Measurements from ENCODE around the gene INPP5B.
"Not testable (repeated sequence)": the region's sequence is repeated elsewhere in the genome, so short reads cannot be mapped to it uniquely, and the experiment has no call there.

INPP5B gene

DNA sequence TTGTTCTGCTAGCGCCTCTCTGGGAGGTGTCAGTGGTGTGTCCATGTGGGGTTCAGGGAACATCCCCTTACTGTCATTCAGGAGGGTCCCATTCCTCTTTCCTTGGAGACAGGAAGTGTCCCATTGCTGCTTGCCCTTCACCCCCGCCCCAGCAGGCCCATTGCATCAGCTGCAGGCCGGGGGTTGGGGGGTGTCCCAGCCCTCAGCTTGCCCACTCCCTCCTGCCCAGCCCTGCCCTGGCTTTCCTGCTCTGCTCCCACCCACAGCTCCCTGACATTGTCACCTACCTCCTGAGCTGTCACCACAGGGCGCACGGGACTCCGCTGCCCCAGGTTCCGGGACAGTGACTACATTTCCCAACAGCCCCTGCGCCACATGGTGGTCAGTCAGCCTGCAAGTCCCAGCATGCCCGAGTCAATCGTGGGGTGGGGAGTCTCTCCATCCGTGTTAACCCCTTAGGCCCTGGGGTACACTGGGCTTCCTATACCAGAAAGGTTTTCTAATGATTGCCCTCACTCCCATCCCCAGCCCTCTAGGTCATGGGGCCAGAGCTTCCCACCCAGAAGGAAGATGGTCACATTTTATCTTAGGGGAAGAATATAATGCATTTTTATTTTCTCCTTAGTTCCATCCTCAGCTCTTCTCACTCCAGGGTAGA is at the start of gene INPP5B:
Gene INPP5B (minus strand): TSS at position 351 of the 658 bp plus-strand sequence. CDS start 745 bp downstream, outside the sequence.
- DNase-seq (ENCODE audit: low read depth in 2 of 2) = peak; percentile 63 to 69

DNA sequence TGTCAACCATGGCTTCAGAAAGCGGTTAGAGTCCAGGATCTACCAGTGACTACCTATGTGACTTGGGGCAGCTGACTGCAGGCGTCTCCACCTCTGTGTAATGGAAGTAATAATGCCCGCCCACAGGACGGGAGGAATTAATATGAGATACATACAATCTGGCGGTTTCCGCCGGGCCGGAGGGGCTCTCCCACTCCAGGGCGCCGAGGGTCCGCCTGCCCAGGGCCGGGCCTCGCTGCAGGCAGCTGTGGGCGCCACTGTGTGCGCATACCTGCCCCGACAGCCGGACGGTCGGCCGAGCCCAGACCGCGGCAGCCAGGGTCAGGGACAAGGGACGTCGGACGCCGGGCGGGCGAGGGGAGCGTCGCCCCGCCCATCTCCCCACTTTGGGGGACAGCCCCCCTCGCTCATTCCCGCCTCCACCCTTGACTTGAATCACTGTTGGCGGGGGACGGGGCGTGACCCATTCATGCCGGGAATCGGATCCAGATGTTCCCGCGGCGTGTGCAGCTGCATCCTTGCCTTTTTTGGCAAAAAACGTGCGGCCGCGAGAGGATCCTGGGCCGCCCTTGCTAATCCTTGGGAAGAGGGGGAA is 49.0 kb upstream of the INPP5B start:
- no peak for DNase-seq (ENCODE audit: low read depth in 2 of 2)

DNA sequence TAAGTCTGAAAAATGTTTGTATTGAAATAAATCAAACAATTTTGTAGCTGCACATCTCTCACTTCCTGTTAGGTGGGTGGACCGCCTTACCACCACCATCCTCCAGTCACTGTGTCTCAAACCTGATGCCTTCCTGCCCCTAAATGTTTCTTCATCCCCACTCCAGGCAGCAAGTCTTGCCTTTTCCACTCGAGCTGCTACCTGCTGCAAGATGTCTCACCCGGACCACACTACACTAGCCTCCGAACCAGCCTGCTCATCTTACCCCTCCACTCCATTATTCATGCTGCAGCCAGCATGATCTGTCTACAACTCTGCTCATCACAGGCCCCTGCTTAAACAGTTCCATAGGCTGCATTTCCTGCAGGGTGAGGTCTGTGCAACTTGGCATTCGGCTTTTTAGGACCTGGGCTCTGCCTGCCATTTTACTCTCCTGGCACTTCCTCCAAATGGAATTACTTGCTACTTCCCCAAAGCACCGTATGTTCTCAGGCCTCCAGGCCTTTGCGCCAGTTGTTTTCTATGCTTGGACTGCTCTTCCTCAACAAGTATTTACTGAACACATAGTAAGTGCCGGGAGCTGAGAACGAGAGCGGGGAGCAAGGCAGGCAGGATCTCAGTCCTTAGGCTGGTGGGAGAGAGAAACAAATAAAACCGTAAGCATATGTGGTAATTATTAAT is 48.2 kb upstream of the INPP5B start:
- DNase-seq (ENCODE audit: low read depth in 2 of 2) = no peak

DNA sequence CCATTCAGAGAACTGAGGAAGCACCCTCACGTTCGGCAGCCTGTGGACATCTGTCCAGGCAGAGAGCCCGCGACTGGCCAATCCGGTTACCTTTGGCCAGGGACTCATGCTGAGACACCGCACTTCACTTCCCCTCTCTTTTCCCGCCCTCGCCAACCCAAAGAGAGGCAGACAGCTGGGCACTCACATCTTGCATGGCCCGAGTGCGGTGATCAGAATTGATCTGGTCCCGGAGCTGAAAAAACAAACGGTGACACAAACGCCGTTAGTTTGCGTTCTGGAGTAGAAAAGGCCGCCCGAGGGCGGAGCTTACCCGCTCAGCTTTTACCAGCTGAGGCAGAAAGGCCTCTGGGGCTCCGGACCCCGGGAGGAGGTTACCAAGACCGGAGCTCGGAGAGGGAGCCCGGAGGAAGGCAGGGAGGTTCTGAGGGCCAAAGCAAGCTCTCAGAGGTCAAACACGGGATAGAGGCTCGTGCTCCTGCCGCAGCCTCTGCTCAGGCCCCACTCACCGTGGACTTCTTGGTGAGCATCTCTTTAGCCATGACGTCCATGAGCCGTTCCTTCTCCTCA is 42.6 kb upstream of the INPP5B start:
- DNase-seq (ENCODE audit: low read depth in 2 of 2) = no peak

DNA sequence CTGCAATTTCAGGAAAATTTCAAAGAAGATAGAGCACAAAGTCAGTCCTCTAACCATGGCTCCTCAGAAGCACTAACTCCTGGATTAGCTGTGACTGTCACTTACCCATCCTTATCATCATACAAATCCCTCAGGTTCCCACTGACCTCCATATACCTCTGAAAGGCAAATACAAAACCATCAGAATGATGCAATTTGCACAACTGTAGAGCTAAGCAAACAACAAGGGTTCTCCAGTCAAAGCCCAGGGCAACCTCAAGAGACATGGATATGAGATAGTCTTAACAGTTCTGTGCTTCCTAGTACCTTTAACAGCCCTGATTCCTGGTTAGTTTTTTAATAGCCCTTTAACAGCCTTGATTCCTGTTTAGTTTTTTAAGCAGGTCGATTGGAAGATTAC is 40.8 kb upstream of the INPP5B start:
- DNase-seq (ENCODE audit: low read depth in 2 of 2) = no peak

DNA sequence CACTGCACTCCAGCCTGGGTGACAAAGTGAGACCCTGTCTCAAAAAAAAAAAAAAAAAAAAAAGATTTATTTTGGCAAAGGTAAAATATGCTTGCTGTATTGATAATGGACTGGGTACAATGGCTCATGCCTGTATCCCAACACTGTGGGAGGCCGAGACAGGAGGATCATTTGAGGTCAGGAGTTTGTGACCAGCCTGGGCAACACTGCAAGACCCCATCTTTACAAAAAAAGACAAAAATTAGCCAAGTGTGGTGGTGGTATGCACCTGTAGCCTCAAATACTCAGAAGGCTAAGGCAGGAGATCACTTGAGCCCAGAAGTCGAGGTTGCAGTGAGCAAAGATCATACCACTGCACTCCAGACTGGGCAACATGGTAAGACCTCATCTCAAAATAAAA is 36.7 kb upstream of the INPP5B start:
- no peak for DNase-seq (ENCODE audit: low read depth in 2 of 2)

DNA sequence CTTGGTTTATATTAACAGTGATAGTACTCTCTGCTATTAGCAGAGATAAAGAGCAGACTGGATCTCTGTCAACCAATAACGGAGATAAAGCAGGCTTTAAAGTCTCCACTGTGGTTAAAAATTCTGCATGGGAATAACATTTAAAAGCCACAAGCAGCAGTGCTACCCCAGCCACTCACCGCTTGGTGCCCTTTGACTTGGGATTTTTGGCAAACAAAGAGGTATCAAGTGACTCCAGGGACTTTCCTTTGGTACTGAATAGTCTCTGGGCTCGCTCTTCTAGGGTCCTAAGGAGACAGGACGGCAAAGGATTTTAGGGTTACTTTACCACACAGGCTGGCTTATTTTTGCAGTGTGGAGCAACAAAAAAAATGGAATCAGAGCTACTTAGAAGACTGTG is 31.7 kb upstream of the INPP5B start:
- no peak for DNase-seq (ENCODE audit: low read depth in 2 of 2)

DNA sequence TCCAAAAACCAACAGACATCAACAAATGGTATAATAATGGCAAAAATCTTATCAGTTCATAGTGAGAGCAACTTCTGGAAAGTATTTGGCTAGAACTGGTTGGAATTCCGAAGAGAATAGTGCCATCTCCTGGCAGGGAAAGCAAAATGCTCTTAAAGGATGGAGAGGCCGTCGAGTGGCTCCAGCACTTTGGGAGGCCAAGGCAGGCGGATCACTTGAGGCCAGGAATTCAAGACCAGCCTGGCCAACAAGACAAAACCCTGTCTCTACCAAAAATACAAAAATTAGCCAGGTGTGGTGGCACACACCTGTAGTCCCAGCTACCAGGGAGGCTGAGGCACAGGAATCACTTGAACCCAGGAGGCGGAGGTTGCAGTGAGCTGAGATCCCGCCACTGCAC is 28.2 kb upstream of the INPP5B start:
- not testable (repeated sequence) for DNase-seq (ENCODE audit: low read depth in 2 of 2)

DNA sequence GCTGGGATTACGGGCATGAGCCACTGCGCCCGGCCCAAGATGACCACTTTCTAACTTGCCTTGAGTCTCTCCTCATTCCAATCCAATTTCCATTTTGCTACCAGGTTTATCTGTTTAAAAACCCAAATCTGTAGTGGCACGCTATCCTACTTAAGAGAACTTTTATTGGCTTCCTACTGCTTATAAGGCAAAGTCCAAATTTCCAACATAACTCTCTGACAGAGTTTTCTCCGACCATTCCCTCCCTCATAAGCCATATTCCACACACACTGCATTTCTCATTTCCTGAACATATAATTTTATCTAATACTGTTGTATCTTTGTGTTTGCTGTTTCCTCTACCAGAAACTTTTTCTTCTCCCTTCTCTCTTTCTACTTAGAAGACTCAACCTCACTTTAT is 27.7 kb upstream of the INPP5B start:
- no peak for DNase-seq (ENCODE audit: low read depth in 2 of 2)

DNA sequence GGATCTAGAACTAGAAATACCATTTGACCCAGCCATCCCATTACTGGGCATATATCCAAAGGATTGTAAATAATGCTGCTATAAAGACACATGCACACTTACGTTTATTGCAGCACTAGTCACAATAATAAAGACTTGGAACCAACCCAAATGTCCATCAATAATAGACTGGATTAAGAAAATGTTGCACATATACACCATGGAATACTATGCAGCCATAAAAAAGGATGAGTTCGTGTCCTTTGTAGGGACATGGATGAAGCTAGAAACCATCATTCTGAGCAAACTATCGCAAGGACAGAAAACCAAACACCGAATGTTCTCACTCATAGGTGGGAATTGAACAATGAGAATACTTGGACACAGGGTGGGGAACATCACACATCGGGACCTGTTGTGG is 26.8 kb upstream of the INPP5B start:
- not testable (repeated sequence) for DNase-seq (ENCODE audit: low read depth in 2 of 2)

DNA sequence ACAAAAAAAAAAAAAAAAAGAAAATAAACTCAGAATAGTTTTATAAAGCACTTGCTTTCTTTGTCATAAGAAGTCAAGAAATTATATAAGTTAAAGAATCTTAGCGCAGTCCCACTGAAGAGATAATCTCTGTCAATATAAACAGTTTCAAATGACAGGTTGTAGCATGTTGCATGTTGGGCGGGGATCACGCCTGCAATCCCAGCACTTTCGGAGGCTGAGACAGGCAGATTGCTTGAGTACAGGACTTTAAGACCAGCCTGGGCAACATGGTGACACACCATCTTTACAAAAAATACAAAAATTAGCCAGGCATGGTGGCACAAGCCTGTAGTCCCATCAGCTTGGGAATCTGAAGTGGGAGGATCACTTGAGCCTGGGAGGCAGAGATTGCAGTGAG is 18.4 kb upstream of the INPP5B start:
- DNase-seq (ENCODE audit: low read depth in 2 of 2) = no peak

DNA sequence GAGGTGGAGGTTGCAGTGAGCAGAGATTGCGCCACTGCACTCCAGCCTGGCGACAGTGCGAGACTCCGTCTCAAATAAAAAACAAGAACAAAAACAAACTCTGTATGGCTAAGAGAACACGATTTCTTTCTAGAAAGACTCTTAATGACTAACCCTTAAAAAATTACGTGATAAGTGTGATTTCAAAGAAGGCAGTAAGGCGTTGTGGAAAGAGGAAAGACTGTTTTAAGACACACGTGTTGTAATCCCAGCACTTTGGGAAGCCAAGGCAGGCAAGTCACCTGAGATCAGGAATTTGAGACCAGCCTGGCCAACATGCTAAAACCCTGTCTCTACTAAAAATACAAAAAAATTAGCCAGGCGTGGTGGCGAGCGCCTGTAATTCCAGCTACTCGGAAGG is 17.3 kb upstream of the INPP5B start:
- DNase-seq (ENCODE audit: low read depth in 2 of 2) = not testable (repeated sequence)

DNA sequence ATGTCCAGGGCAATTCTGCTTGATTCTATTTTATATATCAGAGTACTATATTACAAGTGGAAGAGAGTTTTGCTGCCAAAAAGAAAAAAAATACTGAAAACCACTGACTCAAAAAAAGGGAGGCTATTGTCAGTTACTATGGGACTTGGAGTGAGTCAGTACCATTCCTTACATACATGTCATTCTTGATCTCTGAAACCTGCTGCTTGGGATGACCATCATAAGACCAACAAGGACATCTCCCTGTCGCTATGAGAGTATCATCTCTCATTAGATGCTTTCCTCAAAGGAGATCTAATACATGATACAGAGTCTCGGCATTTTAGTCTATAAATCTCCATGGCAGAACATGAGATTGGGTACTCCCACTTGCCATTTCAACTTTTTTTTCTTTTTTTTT is 11.8 kb upstream of the INPP5B start:
- no peak for DNase-seq (ENCODE audit: low read depth in 2 of 2)

DNA sequence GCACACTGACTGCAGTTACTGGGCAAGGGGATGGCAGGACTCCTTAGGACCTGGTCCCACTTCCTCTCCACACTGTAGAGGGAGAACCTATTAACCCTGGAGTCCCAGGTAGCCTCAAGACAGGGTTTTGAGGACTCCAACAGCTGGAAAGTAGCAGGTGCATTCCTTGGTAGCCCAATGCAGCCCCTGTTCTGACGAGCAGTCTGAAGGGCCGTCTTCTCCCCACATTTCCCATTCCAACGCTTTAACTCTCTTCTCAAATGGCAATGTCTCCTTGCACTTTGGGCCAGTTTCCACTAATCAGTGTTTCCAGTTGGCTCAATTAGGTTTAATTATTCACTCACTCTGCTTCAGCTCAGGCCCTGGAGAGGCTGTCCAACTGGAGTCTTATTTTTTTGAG is 8.8 kb upstream of the INPP5B start:
- DNase-seq (ENCODE audit: low read depth in 2 of 2) = no peak

DNA sequence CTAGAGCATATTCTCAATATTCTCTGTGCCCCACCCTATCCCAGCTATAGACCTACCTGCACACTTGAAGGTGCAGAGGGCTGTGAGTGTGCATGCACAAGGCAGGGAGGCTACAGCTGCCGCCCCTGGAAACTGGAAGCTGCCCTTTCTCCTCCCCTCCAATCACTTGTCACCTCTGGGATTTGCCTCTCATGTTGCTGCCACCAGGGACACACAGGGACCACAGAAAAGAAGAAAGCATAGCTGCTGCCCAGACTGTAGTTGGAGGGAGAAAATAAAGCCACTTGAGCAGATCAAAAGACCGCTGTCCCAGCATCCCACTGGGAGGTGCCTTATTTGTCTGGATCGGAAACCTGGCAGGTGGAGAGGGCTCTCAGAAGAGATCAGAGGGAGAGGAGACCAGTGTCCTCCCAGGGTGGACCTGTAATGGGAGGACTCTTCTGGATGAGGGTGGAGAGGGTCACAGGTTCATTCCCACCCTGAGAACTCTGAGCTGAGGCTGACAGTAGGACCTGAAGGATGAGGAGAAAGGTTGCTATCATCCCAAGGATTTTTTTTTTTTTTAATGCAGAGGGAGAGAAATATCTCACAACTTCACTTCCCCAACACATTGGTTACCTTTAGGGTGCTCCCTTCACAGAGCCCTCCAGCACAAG is 7.6 kb upstream of the INPP5B start:
- no peak for DNase-seq (ENCODE audit: low read depth in 2 of 2)

DNA sequence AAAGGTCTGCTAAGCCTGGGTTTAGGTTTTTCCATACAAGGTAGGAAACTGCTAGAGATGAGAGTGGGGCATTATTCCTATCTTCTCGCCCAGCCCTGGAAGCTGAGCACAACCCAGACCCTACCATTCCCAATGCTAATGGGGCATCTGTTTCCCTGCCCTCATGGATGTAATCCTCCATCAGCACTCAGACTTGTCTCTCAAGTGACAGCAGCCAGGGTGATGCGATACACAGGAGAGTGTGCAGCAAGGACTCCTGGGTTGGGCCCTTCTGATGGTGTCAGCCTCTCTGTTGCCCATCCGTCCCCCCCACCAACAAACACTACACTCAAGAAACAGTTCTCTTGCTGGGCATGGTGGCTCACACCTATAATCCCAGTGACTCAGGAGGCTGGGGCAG is 5.9 kb upstream of the INPP5B start:
- DNase-seq (ENCODE audit: low read depth in 2 of 2) = no peak

DNA sequence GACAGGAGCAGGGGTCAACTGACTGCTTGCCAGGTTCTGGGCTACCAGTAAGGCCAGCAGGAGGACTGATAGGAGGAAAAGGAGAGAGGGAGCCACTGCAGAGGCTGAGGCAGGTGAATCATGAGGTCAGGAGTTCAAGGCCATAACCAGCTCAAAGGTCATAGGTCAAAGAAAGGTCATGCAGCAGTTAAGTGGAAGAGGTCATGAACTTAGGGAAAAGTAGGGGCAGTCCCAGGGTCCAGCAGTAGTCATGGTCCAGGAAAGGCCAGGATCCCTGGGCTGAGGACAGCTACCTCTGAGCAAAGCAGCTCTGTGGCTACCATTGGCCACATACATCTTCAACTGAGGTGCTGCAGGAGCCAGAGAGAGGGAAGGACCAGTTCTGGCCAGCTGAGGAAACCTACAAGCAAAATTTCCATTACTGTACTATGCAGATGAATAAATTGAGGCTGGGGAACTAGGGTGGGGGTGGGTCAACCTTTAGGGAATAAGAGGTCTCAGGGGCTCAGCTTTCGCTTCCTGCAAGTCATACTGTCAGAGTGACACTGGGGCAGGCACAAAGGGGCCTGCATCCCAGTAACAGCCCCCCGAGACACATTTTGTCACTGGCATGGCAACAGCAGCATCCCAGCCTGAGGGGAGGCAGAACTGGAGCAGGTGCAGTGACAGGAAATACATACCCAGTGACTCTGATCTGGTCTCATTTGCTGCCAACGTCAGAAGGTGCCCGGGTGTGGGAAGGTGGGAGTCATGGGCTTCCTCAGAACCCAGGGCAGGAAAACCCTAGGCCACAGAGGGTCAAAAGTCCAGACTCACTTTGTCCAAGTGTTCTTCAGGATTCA is 5.2 kb upstream of the INPP5B start:
- DNase-seq (ENCODE audit: low read depth in 2 of 2) = no peak

DNA sequence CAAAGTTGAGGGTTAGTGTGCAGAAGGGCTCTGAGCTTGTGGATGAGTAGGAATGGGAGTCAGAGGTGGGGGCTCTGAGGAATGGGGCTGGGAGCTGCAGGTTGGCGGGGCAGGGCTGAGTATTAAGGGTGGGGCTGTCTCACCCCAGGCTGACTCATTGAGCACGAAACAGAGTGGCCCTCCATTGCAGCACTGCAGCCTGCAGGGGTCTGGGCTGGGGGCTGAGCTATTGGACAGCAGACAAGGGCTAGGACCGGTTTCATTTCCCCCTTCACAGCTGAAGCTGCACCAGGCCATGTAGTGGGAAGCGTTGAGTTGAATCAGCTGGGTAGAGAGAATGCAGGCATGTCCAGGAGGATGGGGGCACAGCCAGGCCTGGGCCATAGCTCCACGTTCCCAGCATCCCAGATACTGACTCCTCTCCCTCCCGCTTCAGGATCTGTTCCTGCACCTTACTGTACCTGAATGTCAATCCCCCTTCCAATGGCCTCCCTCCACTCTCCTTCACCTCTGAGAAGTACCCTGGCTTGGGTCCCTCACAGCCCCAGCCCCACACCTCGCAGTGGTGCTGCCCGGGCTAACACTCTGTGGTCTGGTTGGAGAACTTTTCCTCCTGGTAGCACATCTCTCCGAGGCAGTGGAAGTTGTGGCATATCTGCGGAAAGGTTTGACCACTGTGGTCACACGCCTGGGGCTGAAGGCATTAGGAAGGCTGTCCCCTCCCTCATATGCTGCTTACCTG is 4.4 kb upstream of the INPP5B start:
- no peak for DNase-seq (ENCODE audit: low read depth in 2 of 2)

DNA sequence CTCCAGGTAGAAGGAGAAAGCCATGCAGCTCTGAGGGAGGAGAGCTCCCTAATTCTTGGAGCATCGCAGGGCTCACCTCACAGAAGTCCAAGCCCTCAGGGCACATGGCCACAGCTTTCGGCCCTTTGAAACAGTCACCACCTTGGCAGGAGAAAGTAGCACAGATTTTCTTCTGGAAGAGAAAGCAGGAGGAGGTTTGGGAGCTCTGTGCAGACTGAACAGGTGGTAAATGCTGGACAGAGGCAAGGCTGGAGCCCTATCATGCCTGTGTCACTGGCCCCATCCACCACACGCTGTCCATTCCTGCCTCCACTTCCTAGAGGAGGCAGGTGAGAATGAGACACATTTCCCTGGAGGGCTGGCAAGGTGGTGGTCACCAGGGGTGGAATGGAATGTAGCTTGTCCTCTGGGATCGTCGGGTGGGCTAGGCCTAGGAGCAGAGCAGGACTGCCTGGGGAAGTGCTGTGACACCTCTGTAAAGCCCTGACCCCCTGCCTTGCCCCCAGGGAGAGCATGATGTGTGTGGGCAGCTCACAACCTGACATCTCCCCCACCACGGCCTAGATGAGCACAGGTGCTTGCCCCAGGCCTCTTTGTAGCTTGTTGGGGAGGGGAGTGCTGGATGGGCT is 2.8 kb upstream of the INPP5B start:
- no peak for DNase-seq (ENCODE audit: low read depth in 2 of 2)

DNA sequence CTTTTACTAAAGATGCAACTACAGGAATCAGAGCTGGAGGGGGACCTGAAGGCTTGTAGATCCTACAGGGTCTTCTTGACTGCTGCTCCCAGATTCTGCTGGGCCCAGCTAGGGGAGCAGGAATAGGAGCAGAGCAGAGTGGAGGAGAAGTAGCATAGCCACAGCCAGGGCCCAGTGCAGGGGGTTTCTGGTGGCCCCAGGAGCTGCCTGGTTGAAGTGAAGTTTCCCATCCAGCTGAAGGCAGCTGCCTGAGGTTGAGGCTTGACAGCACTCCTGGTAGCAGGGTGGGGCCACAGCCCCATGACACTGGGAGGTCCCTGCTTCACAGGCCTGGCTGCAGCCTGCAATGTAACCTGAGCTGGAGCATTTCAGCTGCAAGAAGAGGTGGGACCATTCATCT is 2.0 kb upstream of the INPP5B start:
- DNase-seq (ENCODE audit: low read depth in 2 of 2) = no peak
